HG03558 (cell line): ENCODE results near the gene PCSK6.
"Not testable (repeated sequence)": the region's sequence is repeated elsewhere in the genome, so short reads cannot be mapped to it uniquely, and the experiment has no call there.

ENCODE experiments used
- ATAC-seq: cut with Tn5 transposase; IDR thresholded peaks from one replicate; pipeline ENCODE4 v1.9.1; 2021; ENCODE audit warnings: moderate number of reproducible peaks; ENCODE audit not compliant: unreplicated experiment; ENCODE audit errors: extremely low read depth

The PCSK6 gene

GRCh38 chr15:101370330-101371024 lies 119.0 kb downstream of the PCSK6 start:
- ATAC-seq, result no peak

- no peak for ATAC-seq
Measured at GRCh38 chr15:101369676-101370075, 119.8 kb downstream of the PCSK6 start.

- no peak for ATAC-seq
Measured at GRCh38 chr15:101368861-101369642, 120.5 kb downstream of the PCSK6 start.

GRCh38 chr15:101368086-101368780 lies 121.3 kb downstream of the PCSK6 start:
- ATAC-seq, result no peak

- ATAC-seq, result no peak
Measured at GRCh38 chr15:101366853-101367252, 122.7 kb downstream of the PCSK6 start.

- no peak for ATAC-seq
Measured at GRCh38 chr15:101362986-101363566, 126.4 kb downstream of the PCSK6 start.

GRCh38 chr15:101362359-101362758 lies 127.1 kb downstream of the PCSK6 start:
- ATAC-seq, result no peak

GRCh38 chr15:101361418-101361817 lies 128.1 kb downstream of the PCSK6 start:
- no peak for ATAC-seq

GRCh38 chr15:101359365-101359947 lies 130.1 kb downstream of the PCSK6 start:
- no peak for ATAC-seq

- no peak for ATAC-seq
Measured at GRCh38 chr15:101358895-101359294, 130.6 kb downstream of the PCSK6 start.

- ATAC-seq, result no peak
Measured at GRCh38 chr15:101357885-101358284, 131.6 kb downstream of the PCSK6 start.

- ATAC-seq, result no peak
Measured at GRCh38 chr15:101357333-101357732, 132.2 kb downstream of the PCSK6 start.

GRCh38 chr15:101356512-101357172 lies 132.9 kb downstream of the PCSK6 start:
- not testable (repeated sequence) for ATAC-seq

- no peak for ATAC-seq
Measured at GRCh38 chr15:101355678-101356464, 133.6 kb downstream of the PCSK6 start.

GRCh38 chr15:101354891-101355623 lies 134.4 kb downstream of the PCSK6 start:
- ATAC-seq, result no peak

- ATAC-seq, result no peak
Measured at GRCh38 chr15:101353240-101353639, 136.3 kb downstream of the PCSK6 start.

GRCh38 chr15:101351736-101352135 lies 137.8 kb downstream of the PCSK6 start:
- no peak for ATAC-seq
